NCI-H2107 treated with DMSO at 0.1 percent for 48 hours (cell line): Measurements from ENCODE around the gene NSUN4.
"Not testable (repeated sequence)": the region's sequence is repeated elsewhere in the genome, so short reads cannot be mapped to it uniquely, and the experiment has no call there.

Experiments used
- DNase-seq: peaks from one replicate; lab custom pipeline; 2025; ENCODE audit not compliant: unreplicated experiment; lab: John Stamatoyannopoulos, UW

Gene NSUN4

GRCh38 chr1:46340404-46341221 is at the start of gene NSUN4:
Gene NSUN4, plus strand, starts transcription at chr1:46340807. Its CDS starts 20 bp downstream, at chr1:46340827.
- DNase-seq = peak; percentile 96

GRCh38 chr1:46295306-46295705 is 45.3 kb upstream of the NSUN4 start:
- DNase-seq = no peak

- no peak for DNase-seq
Measured at GRCh38 chr1:46298387-46298786, 42.2 kb upstream of the NSUN4 start.

GRCh38 chr1:46300673-46301405 is 39.8 kb upstream of the NSUN4 start:
- DNase-seq = no peak

- DNase-seq = no peak
Measured at GRCh38 chr1:46301406-46301807, 39.2 kb upstream of the NSUN4 start.

GRCh38 chr1:46301808-46302640 is 38.6 kb upstream of the NSUN4 start:
- no peak for DNase-seq

- no peak for DNase-seq
Measured at GRCh38 chr1:46302641-46303037, 38.0 kb upstream of the NSUN4 start.

GRCh38 chr1:46303038-46303871 is 37.4 kb upstream of the NSUN4 start, which contains the start of the genes LRRC41 and UQCRH:
Gene LRRC41, minus strand, starts transcription at chr1:46303616. Its CDS starts 294 bp downstream, at chr1:46303322.
Gene UQCRH, plus strand, starts transcription at chr1:46303698. Its CDS starts 69 bp downstream, at chr1:46303767.
- DNase-seq = peak; percentile 98

- DNase-seq = no peak
Measured at GRCh38 chr1:46303872-46304326, 36.7 kb upstream of the NSUN4 start.

GRCh38 chr1:46306159-46306530 is 34.5 kb upstream of the NSUN4 start:
- no peak for DNase-seq

- DNase-seq = no peak
Measured at GRCh38 chr1:46309401-46310159, 31.0 kb upstream of the NSUN4 start.

- DNase-seq = no peak
Measured at GRCh38 chr1:46310321-46310720, 30.3 kb upstream of the NSUN4 start.

- DNase-seq = no peak
Measured at GRCh38 chr1:46315669-46316403, 24.8 kb upstream of the NSUN4 start.

- DNase-seq = no peak
Measured at GRCh38 chr1:46317323-46317722, 23.3 kb upstream of the NSUN4 start.

- not testable (repeated sequence) for DNase-seq
Measured at GRCh38 chr1:46319301-46319700, 21.3 kb upstream of the NSUN4 start.

GRCh38 chr1:46319960-46320914 is 20.4 kb upstream of the NSUN4 start:
- not testable (repeated sequence) for DNase-seq

GRCh38 chr1:46322191-46322590 is 18.4 kb upstream of the NSUN4 start:
- DNase-seq = not testable (repeated sequence)
